ENCODE data around the gene TTLL5.

The TTLL5 gene

DNA sequence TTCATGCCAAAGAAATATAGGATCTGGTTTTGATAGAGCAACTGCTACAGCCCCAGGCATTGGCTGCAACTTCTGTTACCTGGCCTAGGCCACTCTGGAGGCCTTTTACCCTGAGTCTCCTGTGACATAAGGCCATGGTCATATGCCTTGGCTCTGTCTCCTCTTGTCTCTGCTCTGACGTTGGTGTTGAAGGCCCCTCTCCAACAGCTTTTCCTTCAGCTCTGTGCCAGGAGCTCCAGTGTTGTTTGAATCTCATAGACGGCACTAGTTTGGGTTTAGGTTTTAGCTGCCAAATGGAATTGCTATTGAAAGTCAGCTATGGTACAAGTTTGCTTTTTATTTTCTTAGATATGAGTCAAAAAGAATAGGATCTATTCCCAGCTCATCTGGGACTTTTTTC is 41.1 kb downstream of the TTLL5 start:
- no peak for DNase-seq

DNA sequence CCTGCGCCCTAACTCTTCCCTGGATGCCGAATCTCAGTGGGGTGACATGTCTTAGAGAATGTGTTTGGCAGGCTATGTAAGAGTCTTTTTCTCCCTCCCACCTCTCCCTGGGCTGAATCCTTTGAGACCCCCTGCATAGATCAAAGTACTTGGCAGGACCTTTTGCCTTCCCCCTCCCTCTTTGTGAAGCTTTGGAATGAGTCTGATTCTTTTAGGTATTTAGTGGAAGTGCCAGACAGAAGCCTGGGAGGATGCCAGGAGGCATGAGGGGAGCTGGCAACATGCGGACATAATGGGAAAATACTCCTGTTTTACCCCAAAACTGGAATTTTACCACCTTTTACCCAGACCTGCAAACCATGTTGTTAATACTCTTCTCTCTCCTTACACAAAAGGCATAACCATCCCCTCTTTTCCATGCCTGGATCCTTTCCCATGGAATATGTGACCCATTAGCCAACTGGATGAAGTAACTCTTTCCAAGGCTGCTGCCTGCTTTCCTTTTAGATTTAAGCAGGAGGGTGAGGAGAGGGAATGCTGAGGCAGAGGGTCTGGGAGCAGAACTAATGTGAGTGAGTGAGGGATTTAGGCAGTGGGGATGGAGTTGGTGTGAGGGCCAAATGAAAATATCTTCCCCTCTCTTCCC is 41.7 kb downstream of the TTLL5 start:
- DNase-seq, result no peak

GRCh38 chr14:75703467-75703866 is 42.4 kb downstream of the TTLL5 start:
- DNase-seq, result no peak

DNA sequence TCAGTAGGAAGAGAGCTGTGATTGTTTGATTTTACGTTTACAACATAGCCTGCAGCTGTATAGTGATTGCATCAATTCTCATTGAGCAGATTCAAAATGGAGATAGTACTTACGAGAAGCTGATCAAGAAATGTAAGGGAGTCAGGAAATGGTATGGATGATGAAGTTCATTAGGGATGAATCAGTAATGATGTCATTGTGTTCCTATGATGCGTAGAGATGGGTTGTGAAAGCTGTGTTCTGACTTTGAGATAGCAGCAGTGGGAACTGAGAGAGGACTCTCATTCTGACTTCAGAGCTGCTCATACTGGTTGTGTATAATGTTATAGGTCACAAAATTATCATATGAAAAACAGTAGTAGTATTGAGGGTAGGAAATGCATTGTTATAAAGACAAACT is 44.0 kb downstream of the TTLL5 start:
- DNase-seq, result no peak

DNA sequence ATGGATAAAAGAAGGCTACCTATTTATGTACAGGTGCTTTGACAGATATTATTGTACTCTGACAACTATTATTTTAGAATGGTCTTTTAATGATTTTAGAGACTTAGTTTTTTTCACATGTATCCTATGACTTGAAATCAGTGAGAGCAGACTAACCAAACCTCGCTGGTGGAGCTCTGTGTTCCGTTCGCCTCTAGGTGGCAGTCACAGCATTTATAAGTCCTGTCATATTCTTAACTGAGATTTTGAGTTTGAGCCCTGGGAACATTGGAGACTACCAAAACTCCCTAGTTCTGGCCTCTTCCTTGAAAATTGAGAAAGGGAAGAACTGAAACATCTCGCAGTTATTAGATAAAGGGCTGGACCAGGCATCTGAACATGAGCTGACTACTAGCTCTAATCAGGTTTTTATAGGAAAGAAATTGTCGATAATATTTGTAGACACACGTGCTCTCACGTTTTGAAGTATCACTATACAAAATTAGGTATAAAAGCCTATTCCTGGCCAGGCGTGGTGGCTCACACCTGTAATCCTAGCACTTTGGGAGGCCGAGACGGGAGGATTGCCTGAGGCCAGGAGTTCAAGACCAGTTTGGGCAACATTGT is 48.3 kb downstream of the TTLL5 start:
- peak; percentile 52 to 54 for DNase-seq

DNA sequence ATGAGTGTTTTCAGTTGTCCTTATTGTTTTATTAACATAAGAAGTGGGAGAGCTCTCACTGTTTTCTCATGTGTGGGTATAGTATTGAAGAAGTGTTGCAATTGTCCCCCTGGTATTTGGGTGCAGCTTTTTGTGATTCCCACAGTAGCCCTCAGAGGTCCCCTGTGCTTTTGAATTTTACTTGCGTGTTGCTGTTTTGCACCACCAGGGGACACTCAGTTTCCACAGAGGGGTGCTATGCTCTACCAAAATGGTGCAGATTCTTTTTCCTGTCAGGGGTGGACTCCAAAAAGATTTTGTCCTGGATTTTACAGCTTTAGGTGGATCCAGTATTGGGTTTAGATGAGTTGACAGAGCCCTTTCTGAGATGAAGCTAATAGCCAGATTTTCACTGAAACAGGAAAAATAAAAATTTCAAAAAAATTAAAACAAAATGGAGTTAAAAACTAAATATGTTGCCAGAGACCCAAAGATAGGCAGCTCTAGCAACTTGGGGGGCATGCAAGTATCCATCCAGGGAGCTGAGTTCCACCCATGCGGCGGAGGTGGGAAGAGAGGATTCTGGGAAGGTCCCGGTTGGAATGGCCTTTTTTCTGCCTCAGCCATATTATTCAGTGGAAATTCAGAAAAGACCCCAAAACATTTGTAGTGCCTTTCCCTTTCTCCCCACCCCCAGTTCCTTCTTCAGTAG is 50.2 kb downstream of the TTLL5 start:
- no peak for DNase-seq

- DNase-seq, result no peak
Observed at GRCh38 chr14:75711796-75712211, 50.8 kb downstream of the TTLL5 start.

DNA sequence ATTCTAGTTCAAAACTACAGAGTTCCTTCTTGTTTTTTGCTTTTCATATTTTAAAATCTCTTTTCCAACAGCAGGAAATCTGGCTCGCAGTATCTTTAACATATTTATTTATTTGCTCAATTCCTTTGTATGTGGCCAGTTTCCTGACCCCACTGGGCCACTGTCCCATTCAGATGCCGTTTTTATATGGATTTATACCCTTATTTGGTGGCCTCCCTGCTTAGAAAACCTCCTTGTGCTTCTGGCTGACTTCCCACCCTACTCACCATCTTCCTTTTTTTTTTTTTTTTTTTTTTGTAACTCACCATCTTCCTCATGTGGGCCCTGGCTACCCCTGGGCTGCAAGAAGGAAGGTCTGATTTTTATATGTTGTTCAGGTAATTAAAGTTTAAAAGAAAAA is 53.9 kb downstream of the TTLL5 start:
- DNase-seq, result no peak

- DNase-seq, result no peak
Observed at GRCh38 chr14:75715926-75716780, 55.1 kb downstream of the TTLL5 start.

DNA sequence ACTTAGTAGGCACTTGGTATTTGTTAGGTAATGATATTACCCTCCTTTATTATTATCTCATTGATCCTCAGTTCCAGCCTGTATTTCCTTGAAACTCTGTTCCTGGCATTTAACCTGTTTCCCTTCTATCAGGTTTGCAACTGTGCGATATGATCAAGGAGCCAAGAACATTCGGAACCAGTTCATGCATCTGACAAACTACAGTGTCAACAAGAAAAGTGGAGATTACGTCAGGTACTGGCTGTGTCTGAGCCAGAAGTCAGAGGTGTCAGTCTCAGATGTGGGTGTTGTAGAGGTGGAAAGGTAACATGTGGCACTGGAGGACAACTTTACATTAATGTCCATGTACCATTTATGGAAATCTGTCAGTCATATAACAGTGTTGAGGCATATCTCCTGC is 56.7 kb downstream of the TTLL5 start:
- DNase-seq, result no peak

DNA sequence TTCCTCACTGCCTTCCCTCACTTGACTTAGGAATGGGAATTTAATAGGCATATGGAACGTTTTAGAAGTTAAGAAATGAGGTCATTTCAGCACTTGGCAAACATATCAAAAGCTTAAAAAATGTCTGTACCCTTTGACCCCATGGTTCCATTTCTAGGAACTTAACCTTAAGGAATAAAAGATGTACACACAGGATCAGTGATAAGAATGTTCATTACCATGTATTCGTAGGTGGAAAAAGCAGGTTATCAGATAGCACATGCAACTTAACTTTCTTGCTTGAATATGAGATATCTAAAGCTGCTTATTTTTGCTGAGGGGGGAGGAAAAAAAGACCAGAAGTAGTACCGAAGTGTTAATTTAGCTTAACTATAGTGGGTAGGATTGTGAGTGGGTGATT is 57.2 kb downstream of the TTLL5 start:
- no peak for DNase-seq

- no peak for DNase-seq
Observed at GRCh38 chr14:75720116-75720515, 59.1 kb downstream of the TTLL5 start.

DNA sequence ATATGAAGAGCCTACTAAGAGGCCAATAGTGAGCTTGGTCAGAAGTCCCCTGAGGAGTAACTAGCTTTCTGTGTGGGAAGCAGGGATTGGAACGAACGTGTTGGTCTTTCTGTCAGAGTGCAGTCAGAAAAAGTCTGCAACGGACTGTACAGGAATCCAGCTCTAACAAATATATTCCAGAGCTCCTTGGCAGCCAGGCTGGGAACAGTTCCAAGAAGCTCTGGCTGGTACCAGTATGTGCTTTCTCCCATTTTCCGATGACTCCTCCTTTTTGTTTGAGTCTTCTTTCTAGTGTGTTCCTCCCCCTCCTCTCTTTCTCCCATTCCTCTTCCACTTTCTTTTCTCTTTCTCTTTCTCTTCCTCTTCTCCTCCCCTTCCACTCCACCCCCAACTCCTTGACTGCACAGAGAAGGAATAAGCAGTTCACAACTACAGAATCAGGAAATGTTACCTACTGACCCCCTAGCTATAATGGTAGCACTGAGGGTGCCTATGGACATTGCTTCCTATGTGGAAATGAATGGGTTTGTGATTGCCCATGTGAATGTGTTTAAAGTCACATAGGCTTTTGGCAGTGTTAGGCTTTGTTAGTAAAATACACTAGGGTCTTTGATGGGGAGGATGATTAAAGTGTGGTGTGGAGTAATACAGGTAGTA is 59.9 kb downstream of the TTLL5 start:
- DNase-seq, result no peak

DNA sequence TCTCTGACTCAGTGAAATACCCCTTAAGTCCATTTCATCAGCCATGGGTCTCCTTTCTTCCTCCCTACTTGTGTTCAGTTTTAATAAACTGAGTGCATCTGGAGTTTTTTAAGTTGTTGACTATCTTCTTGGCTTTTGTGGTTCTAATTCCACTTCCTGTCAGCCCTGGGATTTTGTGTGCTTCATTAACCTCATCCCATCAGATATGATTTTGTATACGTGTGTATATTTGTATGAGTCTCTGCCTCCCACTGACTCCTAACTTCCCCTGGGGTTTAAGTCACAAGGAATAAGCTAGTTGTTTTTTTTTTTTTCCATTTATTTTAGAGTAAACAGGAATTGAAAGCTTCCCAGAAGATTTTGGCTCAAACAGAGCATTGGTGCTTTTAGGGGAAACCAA is 62.7 kb downstream of the TTLL5 start:
- DNase-seq, result no peak

DNA sequence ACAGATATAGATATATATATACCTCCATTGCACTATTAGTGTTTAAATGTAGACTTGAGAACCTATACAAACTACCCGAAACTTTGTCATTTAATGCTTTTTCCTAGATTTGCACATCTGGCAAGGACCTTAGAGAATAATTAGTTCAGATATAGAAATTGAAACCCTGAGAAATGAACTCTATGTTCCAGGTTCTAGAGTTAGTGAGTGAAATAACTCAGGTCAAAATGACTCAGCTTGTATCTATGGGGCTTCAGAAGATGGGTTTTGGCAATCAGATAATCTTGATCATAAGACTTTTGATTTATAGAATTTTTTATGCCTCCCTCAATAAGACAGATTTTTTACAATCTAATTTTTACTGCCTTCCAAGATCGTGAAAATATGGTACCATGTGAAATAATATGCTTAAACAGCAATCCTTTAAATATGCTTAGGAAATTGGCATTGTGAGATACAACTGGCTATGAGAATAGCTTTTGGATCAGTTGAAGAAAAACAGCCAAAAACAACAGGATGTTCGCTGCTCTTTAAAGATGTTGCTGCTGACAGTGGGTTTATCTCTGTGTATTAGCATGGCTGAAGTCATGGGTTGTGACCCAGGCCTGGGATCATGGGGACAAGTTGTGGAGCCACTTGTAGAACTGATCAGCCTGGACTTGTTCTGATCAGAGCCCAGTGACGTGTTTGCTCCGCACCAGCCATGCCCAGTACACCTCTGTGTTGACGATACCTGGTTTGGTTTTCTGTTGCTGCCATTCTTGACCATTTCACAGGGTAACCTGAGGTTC is 63.6 kb downstream of the TTLL5 start:
- DNase-seq, result no peak

DNA sequence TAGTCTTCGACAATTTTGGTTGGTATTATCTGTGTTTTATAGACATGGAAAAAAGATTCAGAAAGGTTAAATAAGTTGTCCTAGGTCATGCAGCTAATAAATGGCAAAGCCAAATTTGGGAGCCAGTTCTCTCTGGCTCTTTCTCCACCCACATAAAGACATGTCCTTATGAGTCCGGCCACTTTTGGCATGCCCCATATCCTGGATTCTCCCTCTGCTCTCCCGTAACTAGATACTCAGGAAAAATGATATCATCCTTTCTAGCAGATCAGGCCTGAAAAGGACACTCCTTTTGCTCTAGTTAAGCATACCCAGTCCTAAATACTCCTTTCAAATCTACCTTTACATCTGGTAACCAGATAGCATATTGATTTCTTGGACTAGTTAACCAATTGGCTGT is 64.4 kb downstream of the TTLL5 start:
- DNase-seq, result no peak

DNA sequence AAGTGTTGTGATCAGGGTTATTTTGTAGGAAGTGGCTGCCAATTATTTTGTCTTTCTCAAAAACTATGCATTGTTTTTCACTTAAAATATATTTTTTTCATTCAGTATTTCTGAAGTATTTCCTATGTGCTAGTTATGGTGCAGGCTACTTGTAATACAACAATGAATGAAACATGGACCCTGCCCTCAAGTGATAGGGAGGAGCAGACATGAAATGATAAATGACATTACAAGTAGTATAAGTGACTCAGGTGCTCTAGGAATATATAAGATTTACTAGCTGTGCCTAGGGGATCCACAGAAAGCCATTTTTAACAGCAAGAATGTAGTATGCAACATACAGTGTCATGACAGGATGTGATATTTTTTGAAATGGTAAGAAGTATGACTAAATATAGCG is 65.3 kb downstream of the TTLL5 start:
- DNase-seq, result no peak

GRCh38 chr14:75727124-75727523 is 66.1 kb downstream of the TTLL5 start:
- DNase-seq, result no peak

DNA sequence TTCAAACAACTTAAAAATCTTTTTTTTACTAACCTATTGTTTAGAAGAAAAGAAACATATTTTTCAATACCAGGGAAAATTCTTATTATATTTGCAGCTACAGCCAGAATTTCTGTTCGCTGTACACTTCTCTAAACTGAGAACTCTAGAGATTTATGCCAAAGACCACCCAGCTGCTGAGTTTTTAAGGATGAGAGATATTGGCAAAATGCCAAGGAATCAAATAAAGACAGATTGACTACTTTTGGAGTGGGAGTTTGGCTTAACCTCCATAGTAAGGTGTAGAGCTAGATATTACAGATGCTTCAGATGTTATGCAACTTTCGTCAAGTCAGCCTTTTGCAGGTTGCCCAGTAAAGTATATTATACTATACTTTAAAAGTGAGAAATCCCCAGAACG is 71.8 kb downstream of the TTLL5 start:
- no peak for DNase-seq

GRCh38 chr14:75734854-75735253 is 73.8 kb downstream of the TTLL5 start:
- no peak for DNase-seq

DNA sequence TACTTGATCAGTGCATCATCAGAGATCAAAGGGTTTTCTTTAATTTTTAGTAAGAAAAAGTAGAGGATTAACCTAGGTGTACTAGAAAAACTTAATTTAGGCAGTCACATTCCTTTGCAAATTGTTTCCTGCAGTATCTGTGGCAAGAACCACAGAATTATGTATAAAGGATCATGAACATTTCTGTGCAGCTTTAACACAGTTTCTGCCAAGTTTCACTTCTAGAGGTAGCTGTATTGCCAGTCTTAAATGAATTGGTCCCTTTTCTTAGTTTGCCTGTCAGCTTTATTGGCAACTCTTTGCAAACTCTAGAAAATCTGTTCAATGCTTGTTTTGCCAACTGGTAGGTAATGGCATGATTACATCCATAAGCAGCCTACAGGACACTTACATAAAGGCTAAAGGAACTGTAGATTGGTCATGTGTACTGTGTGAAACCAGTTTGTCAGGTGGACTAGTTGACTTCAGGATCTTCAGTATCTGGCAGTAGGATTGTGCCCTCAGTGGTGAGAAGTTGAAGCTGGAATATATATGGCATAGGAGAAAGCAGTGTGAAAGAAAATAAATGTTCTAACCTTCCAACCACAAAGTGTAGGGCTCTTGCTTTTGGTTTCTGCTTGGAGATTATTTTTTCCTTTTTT is 75.9 kb downstream of the TTLL5 start:
- DNase-seq, result no peak

DNA sequence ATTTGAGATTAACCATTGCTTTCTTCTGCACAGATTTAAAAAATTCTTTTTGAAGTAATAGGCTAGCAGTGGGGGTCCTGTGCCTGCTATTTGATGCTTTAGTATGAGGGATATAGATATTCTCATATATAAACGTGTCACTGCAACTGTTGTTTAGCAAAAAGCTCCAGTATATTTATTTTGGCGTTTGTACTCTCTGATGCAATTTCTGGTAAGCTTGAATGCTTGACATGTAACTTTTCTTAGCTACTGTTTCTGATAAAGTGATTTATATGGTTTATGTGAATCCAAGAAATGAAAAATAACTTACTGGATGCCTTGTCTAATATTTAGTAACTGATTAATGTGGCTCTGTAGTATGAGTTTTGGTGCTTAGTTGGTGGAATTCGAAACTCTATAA is 77.1 kb downstream of the TTLL5 start:
- DNase-seq, result no peak

All from stimulated activated CD4-positive, alpha-beta T cell treated with anti-CD3 and anti-CD28 coated beads, Interleukin-2, amount 100 ng/mL, for 48 hours (primary cell).